HG03521 (cell line): Measurements from ENCODE around the gene ASTN2.

Source experiments
- ATAC-seq: cut with Tn5 transposase; IDR thresholded peaks from one replicate; pipeline ENCODE4 v1.9.1; 2021; ENCODE audit warnings: mild to moderate bottlenecking, moderate library complexity; ENCODE audit not compliant: unreplicated experiment

Gene ASTN2

DNA sequence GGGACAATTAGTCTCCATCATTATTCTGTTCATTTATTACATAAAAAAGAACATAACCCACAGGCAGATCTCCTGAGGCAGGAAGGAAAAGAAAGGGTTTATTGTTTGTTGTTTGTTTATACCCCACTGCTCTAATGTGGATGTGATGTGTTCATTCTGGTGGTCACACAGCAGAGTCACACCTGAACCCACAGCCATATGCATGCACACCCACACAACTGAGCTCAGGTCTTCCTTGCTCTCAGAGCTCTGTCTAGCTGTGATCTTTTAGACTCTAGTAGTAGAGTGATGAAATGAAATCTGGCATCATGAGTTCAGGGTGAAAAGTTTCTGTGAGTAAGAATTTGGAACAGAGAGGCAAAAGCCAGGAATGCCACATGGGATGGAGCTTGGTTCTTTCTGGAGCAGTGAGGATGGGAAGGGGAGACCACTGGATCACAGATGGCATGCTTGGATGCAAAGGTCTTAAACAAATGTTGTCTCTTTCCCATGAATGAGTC is 1034.3 kb downstream of the ASTN2 start:
- ATAC-seq, result no peak

DNA sequence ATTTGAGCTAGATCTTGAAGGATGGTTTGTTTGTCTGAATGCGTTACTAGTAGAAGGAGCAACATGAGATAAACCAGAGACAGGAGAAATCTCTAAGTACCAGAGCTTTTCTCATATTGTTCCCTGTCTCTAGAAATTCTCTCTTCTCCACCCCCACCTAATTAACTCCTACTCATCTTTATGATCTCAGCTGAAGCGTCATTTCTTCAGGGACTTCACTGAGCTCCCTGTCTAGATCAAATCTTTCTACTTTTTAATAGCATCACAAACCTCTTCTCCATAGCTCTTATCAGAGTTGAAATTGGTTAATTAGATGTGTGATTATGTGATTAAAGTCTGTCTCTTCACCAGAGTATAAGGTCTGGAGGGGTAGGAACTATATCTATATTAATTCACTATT is 1035.0 kb downstream of the ASTN2 start:
- ATAC-seq, result no peak

DNA sequence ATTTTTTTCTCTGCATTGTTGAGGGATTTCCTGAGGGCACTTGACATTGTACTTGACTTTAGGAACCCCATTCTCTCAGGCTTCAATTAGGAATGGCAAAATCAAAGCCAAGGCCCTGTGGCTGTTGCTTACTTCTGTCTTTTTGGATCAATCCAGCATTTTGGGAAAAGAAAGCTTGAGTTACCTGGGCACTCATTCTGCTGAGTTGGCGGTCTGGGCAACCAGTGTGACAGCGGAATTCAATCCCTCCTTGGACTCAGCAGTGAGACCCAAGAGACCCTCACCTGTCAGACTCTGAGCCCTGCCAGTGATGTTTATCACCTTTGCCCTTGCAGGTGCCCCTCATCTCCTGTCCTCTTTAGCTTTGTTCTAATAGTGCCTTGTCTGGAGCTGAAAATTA is 1036.0 kb downstream of the ASTN2 start:
- ATAC-seq, result no peak

DNA sequence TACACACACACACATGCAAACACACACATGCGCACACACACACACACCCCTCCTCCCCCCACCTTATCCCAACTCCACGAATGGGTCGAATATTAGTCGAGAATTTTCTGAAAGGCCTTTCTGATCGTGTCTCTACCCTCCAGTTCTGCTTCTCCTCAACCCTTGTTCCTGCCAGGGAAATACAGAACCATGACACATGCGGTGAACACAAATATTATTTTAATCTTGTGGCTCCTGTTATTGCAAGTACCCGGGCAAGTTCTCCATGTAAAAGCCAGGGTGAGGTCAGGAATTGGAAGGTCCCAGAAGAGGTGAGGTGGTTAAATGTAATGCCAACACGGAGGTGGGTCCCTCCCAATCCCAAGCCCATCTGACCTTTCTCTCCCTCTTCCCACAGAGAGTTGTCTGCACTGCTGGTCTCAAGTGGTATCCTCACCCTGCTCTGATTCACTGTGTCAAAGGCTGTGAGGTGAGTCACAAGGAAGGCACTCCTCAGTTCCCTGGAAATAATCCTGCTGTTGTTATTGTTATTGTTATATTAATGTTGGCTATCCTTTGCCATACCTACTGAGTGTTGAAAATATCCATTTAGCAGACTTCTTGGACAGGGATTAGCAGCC is 1037.6 kb downstream of the ASTN2 start:
- no peak for ATAC-seq
